Stimulated activated CD4-positive, alpha-beta T cell treated with anti-CD3 and anti-CD28 coated beads, Interleukin-4, amount 100 ng/mL, for 48 hours (primary cell): ENCODE results near the gene KIF3A.

Source experiments
- DNase-seq, 2 donors: peaks; one replicate each; pipeline ENCODE4 v3.0.0-alpha.2; 2020; ENCODE audit warnings: low read depth in 2 of 2

The KIF3A gene

GRCh38 chr5:132770476-132771159, 33.3 kb upstream of the KIF3A start:
- DNase-seq, result no peak

GRCh38 chr5:132768485-132768868, 31.1 kb upstream of the KIF3A start:
- no peak for DNase-seq

DNA sequence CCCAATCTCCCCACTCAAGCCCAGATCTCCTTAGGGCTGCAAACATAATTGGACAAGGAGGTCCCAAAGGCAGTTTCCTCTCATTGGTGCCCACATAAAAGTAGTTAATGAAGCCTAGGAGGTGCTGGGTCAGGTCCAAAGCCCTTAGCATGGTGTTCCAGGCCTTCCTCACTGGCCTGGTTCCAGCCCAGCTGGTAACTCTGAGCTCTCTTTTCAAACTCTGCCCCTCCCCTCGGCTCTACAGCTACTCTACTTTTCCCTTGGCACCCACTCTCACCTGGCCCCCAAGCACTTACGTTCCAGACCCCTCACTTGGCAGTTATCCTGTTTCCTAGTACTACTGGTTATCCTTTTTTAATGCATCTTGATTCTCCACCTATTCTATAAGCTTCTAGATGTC, 29.8 kb upstream of the KIF3A start:
- no peak for DNase-seq

- no peak for DNase-seq
Observed at GRCh38 chr5:132766806-132767055, 29.4 kb upstream of the KIF3A start.

DNA sequence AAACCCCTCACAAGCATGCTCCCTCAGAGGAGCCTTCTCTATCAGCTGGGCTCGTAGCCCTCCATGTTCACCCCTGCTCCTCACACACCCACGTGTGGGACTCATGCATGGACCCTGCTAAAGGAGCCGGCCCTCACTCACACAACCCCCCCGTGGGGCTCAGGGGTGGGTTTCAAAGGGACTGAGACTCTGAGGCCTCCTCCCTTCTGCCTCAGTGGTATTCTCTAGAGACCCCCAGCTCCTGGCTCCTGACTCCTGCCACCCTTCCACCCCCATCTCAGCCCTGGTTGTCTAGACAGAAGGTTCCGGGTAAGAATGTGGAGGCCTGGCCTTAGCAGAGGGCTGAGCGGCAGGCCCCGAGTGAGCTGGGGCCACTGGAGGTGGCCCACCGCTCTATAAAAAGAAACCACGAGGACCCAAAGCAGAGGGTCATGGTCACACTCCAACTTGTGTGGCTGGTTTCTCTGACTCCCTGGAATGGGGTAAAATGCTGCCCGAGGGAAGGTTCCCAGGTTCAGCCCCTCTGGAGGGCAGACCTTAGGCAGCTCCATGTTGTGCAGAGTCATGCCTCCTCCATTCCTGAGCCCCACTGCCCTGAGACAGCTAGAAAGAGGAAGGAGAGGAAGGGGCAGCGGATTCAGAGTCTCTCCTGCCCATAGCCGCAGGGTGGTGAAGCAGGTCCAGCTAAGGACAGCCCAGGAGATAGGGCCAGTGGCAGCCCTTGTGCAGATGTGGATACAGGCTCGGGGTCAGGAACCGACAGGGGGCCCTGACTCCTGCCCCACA, 28.9 kb upstream of the KIF3A start:
- no peak for DNase-seq

DNA sequence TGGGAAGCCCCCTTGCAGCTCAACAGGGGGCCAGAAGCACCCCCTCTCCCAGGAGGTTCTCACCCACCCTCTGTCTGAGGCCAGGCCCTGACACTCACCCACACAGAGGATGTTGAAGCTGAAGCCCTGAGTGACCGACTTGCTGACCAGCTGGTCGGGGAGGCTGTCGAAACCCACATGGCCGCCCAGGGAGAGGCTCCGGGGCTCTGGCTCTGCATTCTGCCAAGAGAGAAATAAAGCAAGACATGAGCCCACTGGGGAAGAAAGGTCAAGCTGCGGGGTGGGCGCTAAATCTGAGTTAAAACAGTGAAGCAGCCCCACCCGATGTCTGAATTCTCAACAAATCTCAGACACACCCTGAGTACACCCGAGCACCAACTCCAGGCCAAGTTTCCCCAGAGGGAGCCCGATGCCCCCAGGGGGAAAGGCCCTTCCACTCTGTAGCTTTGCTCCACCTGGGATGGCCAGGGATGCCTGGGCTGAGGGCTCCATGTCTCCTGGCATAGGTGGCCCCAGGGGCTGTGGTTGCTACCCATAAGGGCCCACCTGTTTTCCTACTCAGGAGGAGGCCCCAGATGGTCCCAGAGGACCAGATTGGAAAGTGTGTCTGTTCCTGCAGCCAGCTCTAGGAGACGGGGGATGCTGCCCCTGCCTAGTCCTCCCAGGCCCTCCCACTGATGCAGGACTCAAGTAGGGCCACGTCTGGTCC, 28.1 kb upstream of the KIF3A start:
- no peak for DNase-seq

DNA sequence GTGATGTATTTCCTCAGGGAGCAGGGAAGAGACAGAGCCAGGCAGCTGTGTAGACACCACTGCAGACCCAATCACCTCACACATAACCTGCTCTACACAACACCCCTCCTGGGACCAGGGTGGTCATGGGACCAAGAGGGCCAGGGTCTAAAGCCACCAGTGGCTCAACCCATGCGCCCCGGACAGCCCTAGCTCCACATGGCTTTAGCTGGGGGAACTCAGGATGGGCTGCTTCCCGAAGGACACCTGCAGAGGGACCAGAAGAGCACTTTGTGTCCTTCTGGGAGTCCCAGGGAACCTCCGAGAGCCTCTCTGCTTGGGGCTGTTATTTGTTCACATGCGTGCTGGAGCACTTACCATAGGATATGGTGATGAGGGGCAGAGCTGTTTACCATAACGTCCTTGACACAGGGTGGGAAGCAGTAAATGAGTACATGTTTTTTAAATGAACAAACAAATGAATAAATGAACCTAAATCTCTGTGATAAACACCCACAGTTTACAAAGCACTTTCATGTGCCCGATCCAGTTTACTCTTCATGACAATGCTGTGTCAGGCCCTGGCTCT, 27.4 kb upstream of the KIF3A start:
- DNase-seq, result no peak

DNA sequence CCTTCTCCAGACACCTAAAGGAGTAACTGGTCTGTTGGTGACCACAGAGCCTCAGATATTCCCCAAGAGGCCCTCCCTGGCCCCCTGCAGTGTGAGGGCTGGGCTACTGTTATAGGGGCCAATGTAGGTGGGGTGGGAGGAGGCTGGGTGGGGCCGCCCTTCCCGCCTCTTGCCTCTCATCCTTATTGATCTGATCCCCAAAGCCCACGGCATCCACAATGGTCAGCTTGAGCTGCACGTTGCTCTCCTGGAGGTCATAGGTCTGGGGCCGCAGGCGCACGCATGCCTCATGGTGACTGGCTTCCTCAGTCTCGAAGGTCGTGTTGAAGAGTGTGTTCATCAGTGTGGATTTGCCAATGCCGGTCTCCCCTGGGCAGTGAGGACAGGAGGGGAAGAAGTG, 26.7 kb upstream of the KIF3A start:
- no peak for DNase-seq

DNA sequence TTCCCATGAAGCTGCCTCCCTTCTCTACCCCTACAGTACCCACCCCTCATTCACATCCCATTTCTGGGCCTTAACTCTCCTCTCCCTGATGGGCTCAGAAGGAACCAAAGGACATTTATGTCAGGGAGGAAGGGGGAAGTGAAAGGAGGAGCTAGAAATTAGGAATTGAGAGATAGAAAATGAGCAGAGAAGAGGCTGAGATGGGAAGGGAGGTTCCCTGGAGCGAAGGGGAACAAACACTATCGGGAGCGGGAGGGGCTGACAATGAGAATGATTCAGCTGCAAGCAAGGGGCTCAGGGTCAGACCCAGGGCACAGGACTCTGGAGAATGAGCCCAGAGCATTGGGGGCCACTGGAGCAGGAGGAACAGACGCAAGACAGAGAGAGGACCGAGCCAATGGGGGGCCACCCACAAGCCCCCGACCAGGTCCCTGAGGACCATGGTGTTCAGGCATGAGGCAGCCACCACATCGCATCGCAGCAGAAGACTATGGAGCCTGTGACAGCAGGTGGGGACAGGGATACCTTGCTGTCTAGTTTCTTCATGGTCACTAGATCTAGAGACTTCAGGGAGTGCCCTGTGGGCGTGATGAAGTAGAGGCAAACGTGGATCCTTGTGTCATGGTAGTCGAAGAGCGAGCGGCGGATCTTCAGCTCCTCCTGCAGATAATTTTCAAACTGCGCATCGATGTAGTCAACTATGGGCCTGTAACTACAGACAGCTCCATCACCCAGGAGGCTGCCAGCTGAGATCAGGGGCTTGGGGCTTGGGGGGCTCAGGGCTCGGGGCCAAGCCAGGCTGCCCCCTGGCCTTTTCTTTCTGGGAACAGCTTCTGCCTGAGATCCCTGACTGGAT, 26.1 kb upstream of the KIF3A start:
- DNase-seq, result no peak

DNA sequence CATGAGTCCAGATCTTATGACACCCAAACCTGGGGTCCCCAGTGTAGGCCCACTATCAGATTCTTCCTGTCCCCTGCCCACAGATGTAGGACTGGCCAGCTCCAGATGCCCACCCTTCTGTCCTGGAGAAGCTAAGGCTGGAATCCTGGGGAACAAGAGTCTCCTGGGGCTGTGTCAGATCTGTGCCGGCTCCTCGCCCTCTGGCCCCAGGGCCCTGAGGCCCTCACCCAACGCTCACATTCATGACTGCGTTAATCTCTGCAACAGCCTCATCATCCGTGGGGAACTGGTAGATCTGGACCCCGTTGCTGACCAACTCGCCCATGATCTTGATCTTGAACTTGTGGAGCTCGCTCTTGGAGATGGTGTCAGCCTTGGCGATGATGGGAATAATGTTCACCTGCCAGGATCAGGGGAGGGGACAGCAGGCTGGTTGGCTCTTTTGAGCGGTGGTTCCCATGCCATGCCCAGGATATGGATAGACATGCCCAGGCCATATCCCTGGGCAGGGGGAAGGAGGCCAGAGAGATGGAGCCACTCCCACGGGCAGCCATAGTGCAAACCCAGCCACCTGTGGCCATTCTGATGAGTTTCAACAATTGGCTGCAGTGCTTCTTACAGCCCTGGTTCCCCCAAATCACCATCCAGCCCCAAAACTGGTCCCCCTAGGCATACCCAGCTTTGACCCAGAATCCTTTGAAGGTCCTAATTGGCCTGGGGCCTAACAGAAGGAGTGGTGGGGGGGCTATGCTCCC, 25.1 kb upstream of the KIF3A start:
- DNase-seq, result no peak

DNA sequence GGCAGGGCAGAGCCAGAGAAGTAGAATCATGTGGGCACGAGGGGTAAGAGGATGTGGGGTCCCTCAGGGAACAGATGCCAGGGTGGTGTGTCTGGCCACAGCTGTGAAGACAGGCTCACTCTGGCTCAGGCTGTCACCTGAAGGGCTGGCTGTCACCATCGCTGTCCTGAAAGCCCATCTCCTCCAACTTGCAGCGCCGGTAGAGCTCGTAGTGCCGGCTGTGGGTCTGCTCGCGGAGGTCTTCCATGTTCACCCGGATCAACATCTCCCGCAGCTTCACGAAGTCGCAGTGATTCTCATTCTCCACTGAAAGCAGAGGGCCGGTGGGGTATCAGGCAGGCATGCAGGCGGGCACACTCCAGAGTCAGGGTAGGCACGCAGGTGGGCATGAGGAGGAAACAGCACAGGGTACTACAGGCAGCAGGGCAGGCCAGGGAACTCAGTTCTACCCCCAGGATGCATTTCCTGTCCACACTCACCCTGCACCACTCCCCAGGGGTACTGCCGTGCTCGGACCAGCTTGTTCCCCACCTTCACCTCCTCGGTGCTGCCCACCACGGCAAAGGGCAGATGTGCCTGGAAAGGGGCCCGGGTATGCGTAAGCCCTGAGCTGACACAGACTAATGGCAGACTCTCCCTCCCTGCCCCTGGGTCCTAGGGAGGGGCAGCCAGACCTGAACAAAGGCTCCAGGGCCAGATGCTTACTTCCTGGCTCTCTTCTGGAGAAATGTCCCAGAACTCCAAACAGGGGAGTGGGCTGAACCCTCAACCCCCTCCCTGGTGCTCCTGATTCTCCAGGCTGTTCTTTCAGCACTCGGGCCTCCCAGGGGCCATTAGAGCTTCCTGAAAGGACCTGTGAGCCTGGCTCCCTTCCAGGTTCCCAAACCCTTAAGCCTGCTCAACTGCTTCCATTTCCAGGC, 24.2 kb upstream of the KIF3A start:
- DNase-seq, result no peak

GRCh38 chr5:132760601-132761317, 23.4 kb upstream of the KIF3A start:
- no peak for DNase-seq

- DNase-seq, result no peak
Observed at GRCh38 chr5:132760049-132760420, 22.7 kb upstream of the KIF3A start.

DNA sequence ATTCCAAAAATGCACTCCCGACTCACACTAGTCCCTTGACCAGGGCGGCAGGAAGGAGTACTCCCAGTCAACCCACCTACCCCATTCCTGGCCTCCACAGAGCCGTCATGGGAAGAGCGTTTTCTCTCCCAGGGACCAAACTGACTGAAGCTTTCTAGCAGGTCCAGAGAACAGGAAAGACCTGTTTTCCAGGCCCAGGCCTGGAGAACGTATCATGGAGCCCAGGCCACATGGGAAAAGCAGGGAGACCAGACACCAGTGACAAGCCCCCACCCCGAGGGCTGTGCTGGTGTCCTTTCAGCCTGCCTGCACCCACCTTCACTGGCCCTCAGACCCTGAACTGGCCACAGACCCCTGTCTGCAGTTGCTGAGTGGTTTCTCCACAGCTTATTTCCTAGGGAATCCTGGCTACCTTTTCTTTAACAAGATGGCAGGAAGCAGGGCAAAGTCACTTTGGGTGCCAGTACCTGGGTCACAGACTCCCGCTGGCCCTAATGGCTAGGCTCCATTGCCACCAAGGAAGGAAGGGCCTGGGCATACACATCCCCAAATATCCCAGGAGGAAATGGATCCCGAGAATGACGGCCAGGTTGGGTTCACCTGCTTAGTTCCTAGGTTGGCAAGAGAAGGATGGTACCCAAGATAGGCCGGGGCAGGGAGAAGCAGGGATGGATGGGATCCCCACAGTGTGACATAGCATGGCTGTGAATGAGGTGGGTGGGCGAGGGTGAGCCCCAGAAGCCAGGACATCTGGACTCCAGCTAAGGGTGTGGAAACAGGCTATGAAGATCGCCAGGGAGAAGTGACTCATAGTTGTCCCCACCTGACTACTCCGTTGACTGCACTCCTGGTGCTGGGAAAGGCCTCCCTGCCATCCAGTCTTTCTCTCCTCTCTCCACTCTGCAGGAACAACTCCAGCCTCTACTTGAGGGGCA, 22.0 kb upstream of the KIF3A start:
- no peak for DNase-seq

GRCh38 chr5:132758451-132758850, 21.1 kb upstream of the KIF3A start:
- DNase-seq, result no peak

DNA sequence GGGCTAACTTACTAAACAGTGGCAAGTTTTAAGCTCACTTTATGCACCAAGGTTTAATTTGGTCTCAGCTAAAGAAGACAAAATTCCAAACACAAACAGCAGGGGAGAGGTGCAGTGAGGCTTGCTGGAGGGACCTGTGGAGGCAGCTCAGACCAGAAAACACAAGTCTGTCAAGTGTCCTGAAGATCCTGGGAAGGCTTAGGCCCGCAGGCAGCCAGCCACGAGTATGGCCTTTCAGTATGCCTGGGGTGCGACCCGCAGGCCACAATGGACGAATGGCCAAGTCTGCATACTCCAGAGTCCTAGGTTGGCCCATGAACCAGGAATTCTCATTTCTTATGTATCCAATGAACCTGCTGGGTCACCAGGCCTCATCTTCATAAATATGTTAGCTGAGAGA, 19.2 kb upstream of the KIF3A start:
- DNase-seq, result no peak

GRCh38 chr5:132754947-132755346, 17.6 kb upstream of the KIF3A start:
- no peak for DNase-seq

GRCh38 chr5:132754111-132754510, 16.8 kb upstream of the KIF3A start:
- DNase-seq, result no peak
